ENCODE results near the gene CD3D.

The CD3D gene

GRCh38 chr11:118343248-118343647 is 743 bp upstream of the CD3D start:
- no peak for TF ChIP-seq CTCF (IDR thresholded peaks at IDR 0.05; ENCODE audit: unreplicated experiment in 3 of 3)
- Mint-ChIP-seq H3K4me1 (no peaks in the 10 kb centered on the region), H3K36me3 (ENCODE audit: low read depth) (no peaks in the 10 kb centered on the region), H3K27ac (no peak overlapping the region), H3K27me3 (ENCODE audit: low read depth) (peaks cover 49% of the 10 kb centered on the region), H3K9me3 (peaks cover 3% of the 10 kb centered on the region), H3K4me3 (no peak overlapping the region)

GRCh38 chr11:118341815-118342489 is 553 bp downstream of the CD3D start:
- peaks cover 3% of the 10 kb centered on the region for H3K9me3 Mint-ChIP-seq
- no peak overlapping the region for H3K4me3 Mint-ChIP-seq
- H3K36me3 Mint-ChIP-seq (ENCODE audit: low read depth), result no peaks in the 10 kb centered on the region
- TF ChIP-seq CTCF (IDR thresholded peaks at IDR 0.05; ENCODE audit: unreplicated experiment in 3 of 3), result no peak
- H3K27ac Mint-ChIP-seq, result no peak overlapping the region
- no peaks in the 10 kb centered on the region for H3K4me1 Mint-ChIP-seq
- peaks cover 41% of the 10 kb centered on the region for H3K27me3 Mint-ChIP-seq (ENCODE audit: low read depth)

- Mint-ChIP-seq H3K9me3 (peaks cover 3% of the 10 kb centered on the region), H3K4me3 (no peak overlapping the region), H3K4me1 (no peaks in the 10 kb centered on the region), H3K27me3 (ENCODE audit: low read depth) (peaks cover 39% of the 10 kb centered on the region), H3K36me3 (ENCODE audit: low read depth) (no peaks in the 10 kb centered on the region), H3K27ac (no peak overlapping the region)
- TF ChIP-seq CTCF (IDR thresholded peaks at IDR 0.05; ENCODE audit: unreplicated experiment in 3 of 3), result no peak
Observed at GRCh38 chr11:118341261-118341660, 1.2 kb downstream of the CD3D start.

- no peaks in the 10 kb centered on the region for H3K36me3 Mint-ChIP-seq (ENCODE audit: low read depth)
- no peaks in the 10 kb centered on the region for H3K4me1 Mint-ChIP-seq
- H3K4me3 Mint-ChIP-seq, result no peak overlapping the region
- peaks cover 31% of the 10 kb centered on the region for H3K27me3 Mint-ChIP-seq (ENCODE audit: low read depth)
- TF ChIP-seq CTCF (IDR thresholded peaks at IDR 0.05; ENCODE audit: unreplicated experiment in 3 of 3), result no peak
- H3K9me3 Mint-ChIP-seq, result peaks cover 3% of the 10 kb centered on the region
- no peak overlapping the region for H3K27ac Mint-ChIP-seq
Observed at GRCh38 chr11:118340449-118340848, 2.1 kb downstream of the CD3D start.

GRCh38 chr11:118339281-118339961 is 3.1 kb downstream of the CD3D start:
- H3K36me3 Mint-ChIP-seq (ENCODE audit: low read depth), result no peaks in the 10 kb centered on the region

More at GRCh38 chr11:118339281-118339961, 3.1 kb downstream of the CD3D start:
- Mint-ChIP-seq H3K9me3 (no peaks in the 10 kb centered on the region), H3K27ac (no peak overlapping the region), H3K27me3 (ENCODE audit: low read depth) (peaks cover 21% of the 10 kb centered on the region), H3K4me3 (no peak overlapping the region), H3K4me1 (no peaks in the 10 kb centered on the region)
- TF ChIP-seq CTCF (IDR thresholded peaks at IDR 0.05; ENCODE audit: unreplicated experiment in 3 of 3), result no peak
